NT2/D1 (cell line): ENCODE results near the gene USP6NL.

Experiments used
- SUZ12 ChIP-seq: IDR thresholded peaks from 2 replicates; pipeline ENCODE4 v1.6.1; 2011; ENCODE audit not compliant: insufficient read length, insufficient read depth; ENCODE audit errors: extremely low read depth
- YY1 ChIP-seq: IDR thresholded peaks from 2 replicates; pipeline ENCODE4 v1.6.1; 2011; ENCODE audit not compliant: insufficient read length, insufficient read depth

GRCh38 chr10:11600280-11600679 is 11.2 kb downstream of the USP6NL start:
- TF ChIP-seq SUZ12 (no peak), YY1 (no peak)
